HT-29 (cell line): ENCODE results near the gene CYP26A1. TPM values are rescaled to one million over a fixed set of nuclear protein-coding genes. Genes with fewer than 3 reads are reported as not detected.

Experiments
- DNase-seq: peaks from one replicate; pipeline ENCODE4 v3.0.0-alpha.2; 2015; ENCODE audit warnings: low spot score
- total RNA-seq: library from RNA; depleted of rRNA; stranded (reverse); fragments of >200 nt; shearing (Covaris generic); gene quantifications from 2 replicates; pipeline ENCODE4 v1.2.3, GENCODE V29; 2014; rRNA removed

The CYP26A1 gene
- total RNA-seq, 1 experiment from 2014 or later = 2.6 TPM

DNA sequence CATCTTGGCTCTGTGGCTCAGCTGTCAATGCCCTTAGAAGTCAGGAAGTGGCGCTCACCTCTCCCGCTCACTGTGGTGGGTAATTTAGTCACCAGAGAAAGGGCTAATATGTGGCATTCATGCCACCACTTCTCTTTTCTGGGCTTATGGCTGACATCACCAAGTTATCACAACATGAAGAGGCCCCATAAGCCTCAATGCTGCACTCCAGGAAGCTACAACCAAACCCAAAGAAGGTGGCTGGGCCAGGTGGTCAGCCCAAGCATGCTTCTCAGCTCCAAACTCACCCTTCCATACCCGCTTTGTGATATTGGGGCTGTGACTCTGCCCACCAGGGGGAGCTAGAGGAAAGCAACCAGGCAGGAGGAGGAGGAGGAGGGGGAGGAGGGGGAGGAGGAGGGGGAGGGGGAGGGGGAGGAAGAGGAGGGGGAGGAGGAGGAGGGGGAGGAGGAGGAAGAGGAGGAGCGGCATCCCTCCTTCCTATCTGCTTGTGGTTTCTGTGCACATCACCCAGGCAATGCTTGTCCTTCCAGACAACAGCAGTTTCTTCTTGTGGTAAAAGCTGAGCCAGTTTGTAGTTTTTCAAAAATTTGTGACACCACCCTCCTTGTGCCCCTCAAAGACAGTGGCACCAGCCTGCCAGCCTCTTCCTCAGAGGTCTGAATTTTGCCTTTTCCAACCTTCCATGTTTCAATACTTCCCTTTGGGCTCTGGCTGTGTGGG, 42.1 kb downstream of the CYP26A1 start:
- peak; percentile 78 for DNase-seq

DNA sequence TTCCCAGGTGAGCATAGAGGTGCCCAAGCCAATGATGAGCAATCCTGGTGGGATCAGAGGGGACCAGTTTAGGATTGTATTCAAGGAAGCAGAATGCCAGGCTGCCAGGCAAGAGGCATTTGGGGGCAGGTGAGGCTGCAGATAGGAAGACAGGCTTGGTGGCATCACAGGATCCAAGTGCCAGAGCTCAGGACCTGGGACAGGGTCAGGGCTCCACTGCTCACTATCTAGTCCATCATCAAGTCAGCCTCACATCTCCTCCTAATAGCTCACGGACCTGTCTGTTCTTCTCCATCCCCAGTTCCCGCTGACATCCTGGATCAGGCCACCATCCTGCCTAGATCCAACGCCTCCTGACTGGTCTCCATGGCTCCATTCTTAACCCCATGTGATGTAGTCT, 47.6 kb downstream of the CYP26A1 start:
- DNase-seq = no peak

DNA sequence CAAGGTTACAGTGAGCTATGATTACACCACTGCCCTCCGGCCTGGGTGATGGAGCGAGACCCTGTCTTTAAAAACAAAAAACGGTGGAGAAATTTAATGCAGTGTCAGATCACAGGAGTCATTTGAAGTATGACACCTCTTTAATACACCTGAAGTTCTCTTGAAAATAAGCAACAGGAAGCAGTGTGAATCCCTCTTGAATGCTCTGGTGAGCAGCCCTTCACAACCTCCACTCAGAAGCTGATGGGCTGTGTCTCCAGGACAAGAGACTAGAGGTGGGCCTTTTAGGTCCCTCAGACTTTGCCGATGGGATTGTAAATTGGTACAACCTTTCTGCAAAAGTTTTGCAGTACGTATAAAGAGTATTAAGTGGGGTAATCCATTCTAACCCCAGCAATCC, 50.1 kb downstream of the CYP26A1 start:
- no peak for DNase-seq

DNA sequence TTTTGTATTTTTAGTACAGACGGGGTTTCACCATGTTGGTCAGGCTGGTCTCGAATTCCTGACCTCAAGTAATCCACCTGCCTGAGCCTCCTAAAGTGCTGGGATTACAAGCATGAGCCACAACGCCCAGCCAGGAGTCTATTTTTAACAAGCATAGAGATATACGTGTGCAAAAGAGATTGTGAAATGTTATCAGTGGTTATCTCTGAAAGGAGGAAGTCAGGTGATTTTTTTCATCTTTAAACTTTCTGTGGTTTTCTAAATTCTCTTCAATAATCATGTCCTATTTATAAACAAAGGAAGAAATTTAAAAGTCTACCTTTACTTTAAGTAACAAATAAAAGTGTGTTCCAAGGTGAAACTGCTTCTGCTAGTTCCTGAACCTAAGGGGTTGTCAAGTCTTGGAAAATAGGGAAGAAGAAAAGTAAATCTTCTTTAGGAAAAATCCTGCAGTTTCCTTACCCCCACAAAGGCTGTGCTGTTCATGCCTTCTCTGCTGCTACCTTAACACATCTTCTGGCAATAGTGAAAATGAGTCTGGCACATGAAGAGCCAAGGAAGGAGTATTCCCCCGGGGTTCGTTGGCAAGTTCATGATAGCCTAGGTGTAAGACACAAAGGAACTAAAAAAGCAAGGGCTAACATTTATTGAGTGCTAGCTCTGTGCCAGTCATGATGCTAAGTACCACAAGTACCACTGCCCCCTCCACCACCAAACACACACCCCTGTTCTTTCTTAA, 51.1 kb downstream of the CYP26A1 start:
- no peak for DNase-seq

DNA sequence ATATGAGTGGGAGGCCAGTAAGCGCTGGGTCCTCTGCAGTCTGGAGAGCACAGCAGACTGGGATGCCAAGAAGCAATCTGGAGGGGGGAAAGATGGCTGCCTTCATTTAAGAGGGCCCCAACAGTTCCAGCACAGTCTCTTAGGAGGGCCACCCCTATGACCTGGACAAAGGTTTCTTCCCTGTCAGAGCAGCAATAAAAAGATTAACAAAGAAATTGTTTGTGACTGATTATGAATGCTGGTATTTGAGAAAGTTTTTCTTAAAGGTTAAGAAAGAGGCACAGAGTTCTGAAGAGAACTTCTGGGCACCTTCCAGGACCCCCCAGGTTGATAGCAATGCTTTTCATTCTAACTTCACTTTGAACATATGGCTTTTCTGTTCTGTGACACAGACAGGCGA, 52.3 kb downstream of the CYP26A1 start:
- DNase-seq = no peak

DNA sequence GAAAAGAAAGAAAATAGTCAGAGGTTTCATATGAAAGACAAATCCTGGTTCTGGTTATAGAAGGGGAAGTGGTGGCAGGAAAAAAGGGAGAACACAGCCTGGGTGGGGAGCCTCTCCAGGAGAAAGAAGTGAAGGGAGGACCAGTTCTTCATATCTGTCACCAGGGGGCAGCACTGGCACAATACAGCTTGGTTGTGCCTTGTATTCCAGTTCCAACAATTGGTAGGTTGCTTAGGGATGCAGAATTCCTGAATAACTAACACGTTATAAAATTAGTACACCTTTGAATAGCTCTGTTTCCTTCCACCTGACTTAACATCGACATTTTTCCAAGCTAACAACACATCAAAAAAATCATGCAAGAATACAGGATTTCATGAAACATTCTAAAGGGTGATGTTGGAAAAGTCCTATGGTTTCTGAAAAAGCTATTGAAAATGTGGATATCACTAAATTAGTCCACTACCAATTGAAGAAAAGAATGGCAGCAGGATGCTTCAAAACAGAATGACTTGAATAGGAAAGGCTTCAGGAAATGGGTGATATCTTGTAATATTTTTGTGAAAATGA, 52.9 kb downstream of the CYP26A1 start:
- DNase-seq = peak; percentile 51

Other genes starting within 250 kb of the CYP26A1 start
- 10.7 and 27.5 TPM in 2 replicates for gene EXOC6, start 225.4 kb upstream of the CYP26A1 start, total RNA-seq
- gene CYP26C1, start 13.1 kb upstream of the CYP26A1 start, total RNA-seq = 0.18 and 0.23 TPM in 2 replicates